GM18505 (cell line): Measurements from ENCODE around the gene S1PR5.

ENCODE experiments used
- ATAC-seq: cut with Tn5 transposase; IDR thresholded peaks from one replicate; pipeline ENCODE4 v1.9.1; 2021; ENCODE audit not compliant: unreplicated experiment
- POLR2A ChIP-seq: IDR thresholded peaks from 4 replicates; pipeline ENCODE4 v1.6.1; 2011; ENCODE audit warnings: borderline replicate concordance; ENCODE audit not compliant: insufficient read depth, insufficient read length; ENCODE audit errors: extremely low read depth

The S1PR5 gene, protein sequence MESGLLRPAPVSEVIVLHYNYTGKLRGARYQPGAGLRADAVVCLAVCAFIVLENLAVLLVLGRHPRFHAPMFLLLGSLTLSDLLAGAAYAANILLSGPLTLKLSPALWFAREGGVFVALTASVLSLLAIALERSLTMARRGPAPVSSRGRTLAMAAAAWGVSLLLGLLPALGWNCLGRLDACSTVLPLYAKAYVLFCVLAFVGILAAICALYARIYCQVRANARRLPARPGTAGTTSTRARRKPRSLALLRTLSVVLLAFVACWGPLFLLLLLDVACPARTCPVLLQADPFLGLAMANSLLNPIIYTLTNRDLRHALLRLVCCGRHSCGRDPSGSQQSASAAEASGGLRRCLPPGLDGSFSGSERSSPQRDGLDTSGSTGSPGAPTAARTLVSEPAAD

DNA sequence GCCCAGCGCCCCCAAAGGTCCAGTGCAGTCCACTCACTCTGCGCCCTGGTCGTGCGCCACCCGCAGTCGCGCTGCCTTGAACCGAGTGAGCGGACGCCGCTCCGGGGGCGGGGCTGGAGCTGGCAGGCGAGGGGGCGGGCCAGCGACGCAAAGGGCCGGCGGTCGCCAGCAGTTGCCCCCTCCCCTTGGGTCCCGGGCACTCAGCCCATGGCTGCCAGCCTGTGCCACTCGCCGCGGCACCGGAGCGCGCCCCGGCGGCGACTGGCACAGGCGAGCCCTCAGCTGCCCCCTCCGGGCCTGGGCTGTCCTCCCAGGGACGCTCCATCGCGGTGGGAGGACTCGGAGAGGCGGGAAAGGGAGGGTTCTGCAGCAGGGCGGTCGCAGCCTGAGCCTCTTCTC is at the start of gene S1PR5:
TSS of gene S1PR5 (minus strand) at position 87 of the 399 bp plus-strand sequence. CDS start 2,436 bp downstream, outside the sequence.
- no peak for ATAC-seq
- no peak for TF ChIP-seq POLR2A

DNA sequence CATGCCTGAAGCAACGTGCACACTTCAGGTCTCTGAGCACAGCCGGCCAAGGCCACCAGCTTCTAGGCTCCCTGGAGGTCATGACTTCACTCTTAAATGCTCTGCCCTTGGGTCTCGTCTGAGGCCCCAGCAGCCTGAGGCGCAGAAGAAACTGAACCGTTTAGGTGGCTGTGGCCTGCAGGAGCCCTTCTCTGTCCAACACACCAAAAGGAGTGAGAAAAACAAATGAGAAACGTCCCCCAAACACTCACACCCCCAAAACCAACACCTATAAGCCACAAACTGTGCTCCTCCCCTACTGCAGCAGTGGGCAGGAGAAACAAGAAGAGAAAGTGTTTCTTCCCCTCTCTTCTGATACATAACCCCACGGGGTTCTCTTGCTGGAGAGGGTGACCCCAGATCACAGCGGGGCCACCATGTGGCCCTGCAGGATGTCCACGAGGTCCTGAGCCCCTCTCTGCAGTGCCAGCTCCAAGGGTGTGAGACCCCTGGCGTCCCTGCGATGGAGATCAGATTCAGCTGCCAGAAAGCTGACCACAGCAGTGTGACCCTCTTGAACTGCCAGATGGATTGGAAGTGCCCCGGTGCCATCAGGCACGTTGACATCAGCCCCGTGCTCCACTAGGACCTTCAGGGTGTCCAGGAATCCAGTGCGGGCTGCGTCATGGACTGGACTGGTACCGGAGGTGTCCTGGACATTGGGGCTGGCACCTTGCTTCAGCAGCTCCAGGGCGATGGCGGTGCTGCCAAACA is 49.6 kb upstream of the S1PR5 start:
- ATAC-seq, result no peak
- peak; percentile 65 for TF ChIP-seq POLR2A

DNA sequence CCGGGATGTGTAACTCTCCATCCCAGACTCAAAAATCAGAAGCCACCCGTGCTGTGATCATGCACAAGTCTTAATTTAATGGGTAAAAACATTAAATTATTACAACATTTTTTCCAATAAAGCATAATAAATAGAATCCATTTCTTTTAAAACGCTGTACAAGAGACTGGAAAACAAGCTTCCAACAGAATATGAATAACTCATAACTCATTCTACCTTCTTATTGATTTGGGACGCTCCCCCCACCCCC is 49.1 kb upstream of the S1PR5 start:
- no peak for ATAC-seq
- TF ChIP-seq POLR2A, result no peak

DNA sequence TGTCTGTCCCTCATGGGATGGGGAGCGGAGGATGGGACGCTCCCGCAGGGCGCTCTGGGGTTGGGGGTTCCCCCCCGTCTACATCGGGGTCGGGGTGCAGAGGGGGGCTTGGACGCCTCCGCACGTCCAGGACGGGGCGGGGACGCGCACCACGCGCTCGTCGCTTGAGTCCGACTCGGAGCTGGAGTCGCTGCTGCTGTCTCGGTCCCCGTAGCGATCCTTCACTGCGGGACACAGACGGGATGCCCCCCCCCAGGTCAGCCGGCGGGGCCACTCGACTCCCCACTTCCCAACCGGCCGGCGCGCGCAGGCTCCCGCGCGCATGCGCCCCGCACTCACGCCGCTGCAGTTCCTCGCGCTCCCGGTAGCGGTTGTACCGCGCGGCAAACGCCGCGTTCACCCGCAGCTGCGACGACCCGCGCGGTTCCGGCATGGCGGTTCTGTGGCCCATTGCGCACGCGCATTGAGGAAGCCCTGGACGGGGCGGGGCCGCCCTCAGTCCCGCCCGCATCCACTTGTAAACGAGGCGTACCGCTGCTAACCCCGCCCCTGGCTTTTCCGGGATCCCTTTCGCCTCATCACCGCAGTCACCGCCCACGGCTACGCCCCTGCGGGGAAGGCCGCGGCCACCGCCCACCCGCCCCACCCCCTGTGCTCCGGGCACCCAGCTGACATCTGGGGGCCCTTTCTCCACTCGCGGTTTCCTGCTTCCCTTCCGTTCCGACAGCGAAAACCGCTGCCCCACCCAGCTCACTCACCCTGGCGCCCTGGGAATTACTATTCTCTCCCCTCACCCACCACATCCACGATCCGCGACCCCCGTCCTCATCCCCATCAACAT is 48.5 kb upstream of the S1PR5 start, which contains the start of gene KRI1:
TSS of gene KRI1 (minus strand) at position 444 of the 841 bp plus-strand sequence. CDS start at position 433, 11 bp downstream.
- ATAC-seq, result peak; percentile 50
- TF ChIP-seq POLR2A, result peak; percentile 87

DNA sequence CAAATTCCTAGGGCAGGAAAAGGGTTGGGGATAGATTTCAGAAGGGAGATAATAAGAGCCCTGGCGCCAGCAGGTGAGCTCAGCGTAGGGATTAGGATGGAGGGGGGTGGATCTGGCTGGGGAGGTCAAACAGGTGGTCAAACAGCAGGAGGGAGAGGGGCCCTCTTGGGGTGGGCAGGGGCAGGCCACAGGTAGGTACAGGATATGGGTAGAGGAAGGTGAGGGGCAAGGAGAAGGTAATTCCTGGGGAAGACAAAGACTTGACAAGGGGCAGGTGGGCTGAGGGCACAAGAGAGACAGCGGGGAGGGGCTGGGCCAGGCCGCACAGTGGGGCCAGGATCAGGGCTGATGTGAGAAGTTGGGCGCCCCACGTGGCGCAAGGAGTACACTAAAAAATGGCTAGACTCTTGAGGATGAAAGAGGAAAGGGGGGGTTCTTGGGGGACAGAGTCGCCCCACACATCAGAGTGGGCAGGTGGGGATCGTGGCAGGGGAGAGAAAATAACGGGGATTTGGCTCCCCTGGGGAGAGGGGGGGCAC is 47.9 kb upstream of the S1PR5 start:
- no peak for ATAC-seq

DNA sequence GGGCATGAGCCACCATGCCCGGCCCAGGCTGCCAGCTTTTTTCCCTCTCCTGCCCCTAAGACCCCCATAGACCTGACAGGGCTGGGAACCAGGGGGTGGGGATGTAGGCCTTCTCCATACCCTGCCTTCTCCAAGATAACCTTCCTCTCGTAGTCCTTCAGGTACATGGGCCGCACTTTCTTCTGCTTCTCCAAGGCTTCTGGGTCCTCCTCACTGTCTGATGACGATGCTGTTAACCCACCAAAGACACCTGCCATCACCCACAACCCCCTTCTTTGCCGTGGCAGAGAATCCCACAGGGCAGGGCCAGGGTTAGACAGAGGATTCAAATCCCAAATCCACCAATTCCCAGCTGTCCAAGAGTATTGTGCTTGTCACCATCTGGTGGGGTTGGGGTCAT is 45.4 kb upstream of the S1PR5 start:
- ATAC-seq, result no peak
- no peak for TF ChIP-seq POLR2A

More for the DNA sequence above, 47.9 kb upstream of the S1PR5 start:
- TF ChIP-seq POLR2A, result no peak

DNA sequence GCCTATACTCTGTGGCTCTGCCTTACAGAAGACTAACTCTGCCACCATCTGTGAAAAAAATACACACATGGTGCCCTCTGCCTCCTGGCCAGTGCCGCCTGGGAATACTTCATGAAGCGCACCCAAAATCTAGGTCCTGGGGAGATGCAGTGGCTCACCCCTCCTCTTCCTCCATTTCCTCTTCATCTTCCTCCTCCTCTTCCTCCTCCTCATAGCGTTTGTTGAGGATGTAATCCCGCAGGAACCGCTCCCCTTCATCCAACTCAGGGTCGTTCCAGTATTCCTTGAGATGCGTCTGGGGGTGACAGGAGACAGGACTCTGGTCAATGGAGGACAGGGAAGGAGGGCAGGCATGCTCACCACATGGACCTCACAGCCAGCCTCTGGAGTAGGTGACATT is 42.9 kb upstream of the S1PR5 start:
- no peak for TF ChIP-seq POLR2A
- ATAC-seq, result no peak

DNA sequence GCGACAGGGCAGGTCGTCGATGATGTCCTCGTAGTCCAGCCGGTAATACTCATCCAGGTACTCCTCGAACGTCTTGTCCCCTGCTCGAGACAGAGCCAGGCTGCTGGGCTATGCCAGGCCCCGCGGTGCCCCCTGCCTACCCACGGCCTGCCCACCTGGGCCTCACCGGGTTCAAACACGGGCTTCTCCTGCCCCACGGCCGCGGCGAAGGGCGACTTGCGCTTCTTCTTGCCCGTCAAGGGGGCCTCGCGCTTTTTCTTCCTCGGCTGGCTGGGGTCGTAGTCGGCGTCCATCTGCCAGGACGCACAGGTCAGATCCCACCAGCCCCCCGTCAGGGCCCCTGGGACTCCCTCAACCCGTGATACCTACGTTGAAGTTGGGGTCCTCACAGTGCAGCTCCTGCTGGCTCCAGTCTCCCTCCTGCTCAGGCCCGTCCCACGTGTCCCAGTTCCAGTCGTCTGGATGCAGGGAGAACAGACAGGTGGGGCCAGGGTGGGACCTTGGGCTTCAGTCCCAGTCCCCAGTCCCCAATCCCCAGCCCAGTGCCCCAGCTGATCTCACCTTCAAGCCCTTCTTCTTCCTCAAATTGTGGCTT is 40.5 kb upstream of the S1PR5 start:
- no peak for ATAC-seq
- TF ChIP-seq POLR2A, result no peak

DNA sequence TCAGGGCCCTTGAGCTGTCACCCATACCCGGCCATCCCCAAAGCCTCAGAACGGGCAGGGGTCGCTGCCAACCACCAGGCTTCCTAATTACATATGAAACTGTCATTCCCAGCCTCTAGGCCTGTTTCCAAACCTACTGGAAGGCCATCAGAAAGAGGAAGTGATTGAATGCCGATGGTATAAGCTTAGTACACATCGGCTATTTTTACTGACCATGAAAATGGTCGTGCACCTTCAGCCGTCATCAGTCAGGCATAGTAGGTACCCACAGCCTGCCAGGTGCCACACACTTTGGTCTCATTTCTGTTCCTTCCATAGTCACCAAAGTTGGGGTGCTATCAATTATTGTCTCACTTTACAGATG is 38.3 kb upstream of the S1PR5 start:
- TF ChIP-seq POLR2A, result no peak
- no peak for ATAC-seq

DNA sequence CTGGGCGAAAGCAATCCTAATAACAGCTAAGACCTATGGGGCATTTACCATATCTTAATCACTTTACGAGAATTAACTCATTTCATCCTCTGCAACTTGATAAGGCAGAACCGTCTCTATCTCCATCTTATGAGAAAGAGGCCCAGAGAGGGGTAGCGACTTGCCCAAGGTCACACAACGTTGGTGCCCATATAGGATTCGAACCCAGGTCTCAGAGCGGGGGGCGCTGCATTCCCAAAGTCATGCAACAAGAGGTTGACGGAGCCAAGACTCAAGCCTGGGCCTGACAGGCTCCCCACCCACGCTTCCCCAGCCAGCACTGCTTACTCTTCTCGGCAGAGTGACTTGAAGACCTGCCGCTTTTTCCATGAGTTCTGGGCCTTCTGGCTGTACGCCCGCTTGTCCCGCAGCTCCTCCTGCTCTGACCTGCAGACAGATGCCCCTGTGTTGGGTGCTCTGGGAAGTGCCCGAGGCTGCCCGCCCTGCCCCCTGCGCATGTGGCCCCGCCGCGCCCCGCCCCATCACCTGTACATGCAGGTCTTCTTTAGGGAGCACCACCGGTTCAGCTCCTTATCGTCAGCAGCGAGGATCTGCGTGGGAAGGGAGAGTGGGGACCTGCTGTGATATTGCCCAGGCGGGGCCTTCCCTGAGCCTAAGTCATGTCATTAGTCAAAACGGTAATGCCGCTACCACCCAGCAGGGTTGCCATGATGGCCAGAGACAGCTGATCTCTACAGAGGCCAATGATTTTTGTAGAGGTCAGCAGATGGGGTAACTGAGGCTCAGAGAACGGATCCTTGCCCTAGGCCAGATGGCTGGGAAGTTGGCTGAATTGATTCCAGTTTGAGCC is 37.7 kb upstream of the S1PR5 start:
- no peak for TF ChIP-seq POLR2A
- ATAC-seq, result no peak

DNA sequence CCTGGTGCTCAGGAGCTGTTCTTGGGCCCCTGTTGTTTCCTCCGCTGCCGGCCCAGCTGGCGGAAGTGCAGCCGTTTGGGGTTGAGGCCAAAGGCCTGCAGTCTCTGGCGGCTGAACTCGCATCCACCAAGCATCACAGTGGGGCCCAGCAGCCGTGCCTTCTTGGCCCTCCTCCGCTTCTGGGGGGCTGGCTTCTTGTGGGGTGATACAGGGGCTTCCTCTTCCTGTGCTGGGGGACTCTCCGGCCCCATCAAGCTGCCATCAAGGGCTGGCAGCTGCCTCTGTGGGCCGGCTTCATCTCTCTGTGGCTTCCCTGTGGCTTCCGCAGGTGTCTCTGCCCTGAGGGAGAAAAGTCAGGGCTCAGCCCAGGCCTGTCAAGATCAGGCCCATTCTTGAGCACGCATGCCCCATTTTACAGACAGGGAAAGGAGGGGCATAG is 36.7 kb upstream of the S1PR5 start:
- no peak for TF ChIP-seq POLR2A
- ATAC-seq, result peak; percentile 42

DNA sequence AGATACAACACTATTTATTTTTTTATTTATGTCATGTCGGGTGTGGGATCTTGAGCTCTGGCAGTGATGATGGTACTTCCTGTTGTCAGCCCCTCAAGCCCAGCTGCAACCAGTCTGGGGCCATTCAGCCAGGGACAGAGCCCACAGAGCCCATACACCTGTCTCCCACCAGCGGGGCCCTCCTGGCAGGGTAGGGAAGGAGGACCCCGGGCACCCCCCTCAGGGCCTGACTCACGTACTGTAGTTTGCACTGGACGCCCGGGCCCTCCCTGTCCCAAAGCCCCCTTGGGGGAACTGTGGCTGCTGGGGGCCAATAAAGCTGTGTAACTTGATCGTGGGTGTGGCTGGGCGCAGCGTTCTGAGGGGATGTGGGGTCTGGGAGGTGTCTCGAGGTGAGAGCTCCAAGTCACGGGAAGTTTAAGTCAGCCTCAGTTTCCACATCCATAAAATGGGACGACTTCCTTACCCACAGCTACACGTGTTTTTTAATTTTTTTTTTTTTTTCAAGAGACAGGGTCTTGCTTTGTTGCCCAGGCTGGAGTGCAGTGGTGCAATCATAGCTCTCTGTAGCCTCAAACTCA is 35.9 kb upstream of the S1PR5 start:
- ATAC-seq, result no peak
- TF ChIP-seq POLR2A, result no peak
